Stimulated activated naive CD8-positive, alpha-beta T cell treated with anti-CD3 and anti-CD28 coated beads, Interleukin-15, amount 100 ng/mL, for 72 hours (primary cell): ENCODE measurements around the gene RBBP7.

Experiments
- ATAC-seq: fragments of 150-1000 bp; cut with Tn5 transposase; 2 replicates; pipeline ENCODE4 v1.10.0; 2021; ENCODE audit warnings: mild to moderate bottlenecking, moderate library complexity
- DNase-seq, 2 donors: peaks; one replicate each; pipeline ENCODE4 v3.0.0; 2021 to 2022
- H3K27ac Mint-ChIP-seq, 2 donors: one replicate each; pipeline ENCODE4 v1.8.0; 2022; ENCODE audit warnings: mild to moderate bottlenecking in 2 of 2, mixed read lengths in 2 of 2, moderate library complexity in 2 of 2
- H3K27me3 Mint-ChIP-seq: one replicate; pipeline ENCODE4 v1.8.0; 2022; ENCODE audit warnings: mixed read lengths
- H3K4me1 Mint-ChIP-seq: one replicate; pipeline ENCODE4 v1.8.0; 2022; ENCODE audit warnings: mild to moderate bottlenecking, mixed read lengths
- H3K4me3 Mint-ChIP-seq, 2 donors: one replicate each; pipeline ENCODE4 v1.8.0; 2022; ENCODE audit warnings: mild to moderate bottlenecking in 2 of 2, mixed read lengths in 2 of 2, moderate library complexity in 1 of 2
- H3K9me3 Mint-ChIP-seq, 2 donors: one replicate each; pipeline ENCODE4 v1.8.0; 2022; ENCODE audit warnings: mixed read lengths in 2 of 2

RBBP7 gene

DNA sequence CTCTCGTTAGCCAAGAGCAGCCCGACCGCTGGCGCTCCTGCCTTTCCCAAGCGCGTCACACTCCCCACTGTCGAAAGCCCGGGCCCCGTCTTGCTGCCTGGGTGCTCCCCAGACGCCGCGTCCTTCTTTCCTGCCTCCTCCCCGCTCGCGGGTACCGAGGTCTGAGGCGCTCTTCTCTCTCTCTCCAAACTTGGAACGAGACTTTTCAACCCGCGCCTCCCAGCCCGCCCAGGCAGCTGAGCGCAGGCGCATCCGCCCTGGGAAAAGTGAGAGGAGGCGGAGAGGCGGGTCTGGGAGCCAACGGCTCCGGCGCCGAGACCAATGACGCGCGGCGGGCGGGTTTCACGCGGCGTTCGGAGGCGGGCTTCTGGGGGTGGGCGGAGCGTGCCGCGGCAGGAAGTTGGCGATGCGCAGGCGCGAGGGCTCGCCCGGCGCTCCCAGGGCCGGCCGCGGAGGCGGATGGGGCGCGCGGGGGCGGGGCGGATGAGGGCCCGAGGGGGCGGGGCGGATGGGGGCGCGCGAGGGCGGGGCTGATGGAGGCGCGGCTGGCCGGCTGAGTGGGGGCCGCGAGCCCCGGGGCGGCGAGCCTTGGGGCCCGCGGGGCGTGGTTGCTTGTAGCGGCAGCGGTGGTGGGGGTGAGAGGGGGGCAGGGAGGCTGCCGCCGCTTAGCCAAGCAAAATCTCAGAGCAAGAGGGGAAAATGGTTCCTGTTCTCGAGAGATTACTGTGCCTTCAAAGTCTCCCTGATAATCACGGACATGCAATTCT, at the start of gene RBBP7:
Gene RBBP7 (minus strand): TSS at position 268 of the 767 bp plus-strand sequence. CDS start 309 bp downstream, outside the sequence.
- Mint-ChIP-seq H3K4me3 (peak within 1 kb of the TSS; percentile 98 to 100), H3K4me1 (peaks cover 38% of the 10 kb centered on the region), H3K27ac (peak within 1 kb of the TSS; percentile 99 to 100), H3K9me3 (no peaks in the 10 kb centered on the region), H3K27me3 (no peaks in the 10 kb centered on the region)
- peak; percentile 89 to 92 for DNase-seq
- ATAC-seq = peak; percentile 84

DNA sequence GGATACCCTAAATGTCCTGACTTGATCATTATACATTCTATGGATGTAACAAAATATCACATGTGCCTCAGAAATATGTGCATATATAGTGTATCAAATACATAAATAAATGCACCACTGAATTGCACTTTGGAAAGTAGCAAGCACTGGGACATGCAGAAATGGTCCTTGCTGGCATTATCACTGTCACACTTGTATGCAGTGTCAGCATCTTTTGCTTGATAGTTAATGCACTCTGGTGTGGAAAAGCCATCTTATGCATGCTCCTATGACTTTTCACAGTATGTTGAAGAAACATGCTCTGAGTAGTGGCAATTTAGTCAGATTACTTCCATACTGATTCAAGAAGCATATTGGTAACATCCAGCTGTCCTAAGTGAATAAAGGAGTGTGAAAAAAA, 48.8 kb upstream of the RBBP7 start:
- H3K27ac Mint-ChIP-seq = no peak overlapping the region

DNA sequence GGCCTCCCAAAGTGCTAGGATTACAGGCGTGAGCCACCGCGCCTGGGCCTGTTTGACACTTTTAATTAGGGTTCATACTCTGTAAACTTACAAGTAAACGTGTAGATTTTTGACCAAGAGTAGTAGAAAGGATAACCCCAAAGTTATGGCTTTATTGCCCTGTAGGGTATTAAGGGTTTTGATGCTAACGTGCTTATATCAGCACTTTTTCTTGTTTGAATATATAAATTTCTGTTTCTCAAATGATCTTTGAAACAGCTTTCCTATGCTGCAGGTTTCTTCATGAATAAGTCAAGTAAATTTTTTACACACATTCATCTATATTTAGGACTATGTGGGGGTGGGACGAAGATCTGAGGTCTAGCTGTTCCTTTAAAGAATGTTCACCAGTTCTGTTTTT, 47.0 kb upstream of the RBBP7 start:
- H3K4me3 Mint-ChIP-seq = no peak overlapping the region
- no peaks in the 10 kb centered on the region for H3K9me3 Mint-ChIP-seq
- peaks cover 7% of the 10 kb centered on the region for H3K27me3 Mint-ChIP-seq
- ATAC-seq (no peak), DNase-seq (no peak)
- no peaks in the 10 kb centered on the region for H3K4me1 Mint-ChIP-seq
- H3K27ac Mint-ChIP-seq = no peak overlapping the region

More for the DNA sequence above, 48.8 kb upstream of the RBBP7 start:
- Mint-ChIP-seq H3K9me3 (no peaks in the 10 kb centered on the region), H3K4me1 (no peaks in the 10 kb centered on the region), H3K4me3 (no peak overlapping the region), H3K27me3 (peaks cover 7% of the 10 kb centered on the region)
- DNase-seq = no peak
- no peak for ATAC-seq

DNA sequence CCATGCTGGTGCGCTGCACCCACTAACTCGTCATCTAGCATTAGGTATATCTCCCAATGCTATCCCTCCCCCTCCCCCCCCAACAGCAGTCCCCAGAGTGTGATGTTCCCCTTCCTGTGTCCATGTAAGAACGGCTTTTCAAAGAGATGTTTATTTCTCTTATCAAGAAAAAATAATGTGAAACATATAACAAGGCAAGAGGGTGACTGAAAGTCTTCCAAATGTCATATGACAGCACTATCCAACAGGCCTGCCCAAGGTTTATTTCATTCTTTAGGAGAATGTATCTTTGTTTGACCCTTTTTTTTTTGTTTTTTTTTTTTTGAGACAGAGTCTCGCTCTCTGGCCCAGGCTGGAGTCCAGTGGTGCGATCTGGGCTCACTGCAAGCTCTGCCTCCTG, 46.4 kb upstream of the RBBP7 start:
- DNase-seq (no peak), ATAC-seq (no peak)
- Mint-ChIP-seq H3K4me3 (no peak overlapping the region), H3K4me1 (no peaks in the 10 kb centered on the region), H3K9me3 (no peaks in the 10 kb centered on the region), H3K27me3 (peaks cover 3% of the 10 kb centered on the region), H3K27ac (no peak overlapping the region)

DNA sequence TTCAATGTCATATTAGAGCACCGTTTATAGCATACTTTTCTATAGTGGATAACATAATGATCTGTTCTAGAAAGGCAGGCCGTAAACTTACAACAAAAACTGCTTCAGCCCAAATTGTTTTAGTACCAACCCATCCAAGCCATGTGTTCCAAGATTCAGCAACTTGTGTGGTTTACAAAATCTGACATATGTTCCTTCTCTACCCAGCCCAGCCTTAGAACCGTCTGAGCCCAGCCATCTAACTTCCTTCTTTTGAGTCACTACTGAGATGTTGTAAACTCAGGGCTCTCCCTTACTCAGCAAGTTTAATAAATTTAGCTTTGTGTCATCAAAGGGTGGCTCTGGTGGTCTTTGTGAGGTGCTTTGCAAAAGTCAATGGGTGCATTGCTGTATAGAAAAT, 43.9 kb upstream of the RBBP7 start:
- Mint-ChIP-seq H3K9me3 (no peaks in the 10 kb centered on the region), H3K27ac (no peak overlapping the region), H3K27me3 (no peaks in the 10 kb centered on the region), H3K4me3 (no peak overlapping the region), H3K4me1 (no peaks in the 10 kb centered on the region)
- ATAC-seq (no peak), DNase-seq (no peak)

DNA sequence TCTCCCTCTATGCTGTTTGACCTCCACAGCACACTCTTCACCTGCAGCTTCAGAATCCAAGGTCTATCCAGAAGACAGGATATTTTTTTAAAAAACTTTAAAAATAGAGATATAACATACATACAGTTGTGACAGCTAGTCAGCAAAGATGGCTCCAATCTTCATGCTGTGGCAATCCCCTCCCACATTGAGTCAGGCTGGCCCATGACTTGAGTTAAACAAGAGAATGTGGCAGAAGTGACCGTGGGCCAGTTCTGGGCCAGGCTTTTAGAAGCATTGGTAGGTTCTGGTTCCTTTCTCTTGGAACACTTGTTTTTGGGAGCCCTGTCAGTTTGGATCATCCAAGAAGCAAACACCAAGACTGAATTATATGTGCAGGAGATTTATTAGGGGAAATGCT, 40.2 kb upstream of the RBBP7 start:
- H3K9me3 Mint-ChIP-seq = no peaks in the 10 kb centered on the region
- H3K27ac Mint-ChIP-seq = no peak overlapping the region
- H3K27me3 Mint-ChIP-seq = no peaks in the 10 kb centered on the region
- H3K4me3 Mint-ChIP-seq = no peak overlapping the region
- H3K4me1 Mint-ChIP-seq = no peaks in the 10 kb centered on the region
- no peak for ATAC-seq
- no peak for DNase-seq

DNA sequence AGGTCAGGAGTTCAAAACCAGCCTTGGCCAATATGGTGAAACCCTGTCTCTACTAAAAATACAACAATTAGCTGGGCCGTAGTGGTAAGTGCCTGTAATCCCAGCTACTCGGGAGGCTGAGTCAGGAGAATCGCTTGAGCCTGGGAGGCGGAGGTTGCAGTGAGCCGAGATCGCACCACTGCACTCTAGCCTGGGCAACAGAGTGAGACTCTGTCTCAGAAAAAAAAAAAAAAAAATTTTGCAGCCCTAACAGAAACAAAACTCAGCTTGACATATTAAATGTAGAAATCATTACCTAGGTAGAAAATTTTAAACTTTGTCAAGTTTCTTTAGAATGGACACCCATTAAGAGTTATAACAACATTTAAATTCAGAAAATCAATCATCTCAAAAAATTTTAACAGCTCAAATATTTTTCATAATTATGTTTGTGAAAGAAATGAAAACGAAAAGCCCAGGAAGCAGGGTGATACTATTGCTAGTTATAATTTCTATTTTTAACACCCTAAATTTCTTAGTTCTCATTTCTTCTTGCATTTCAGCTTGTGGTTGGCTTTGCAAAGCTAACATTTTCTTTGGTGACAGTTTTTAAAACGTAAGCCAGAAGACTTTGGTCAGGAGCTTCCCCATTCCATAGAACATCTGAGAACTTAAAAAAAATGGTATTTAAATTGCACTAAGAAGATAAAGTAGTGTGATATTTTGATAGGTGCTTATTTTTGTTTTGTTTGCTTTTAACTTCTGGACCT, 33.3 kb upstream of the RBBP7 start:
- no peaks in the 10 kb centered on the region for H3K9me3 Mint-ChIP-seq
- ATAC-seq (no peak), DNase-seq (no peak)
- H3K4me1 Mint-ChIP-seq = no peaks in the 10 kb centered on the region
- H3K27me3 Mint-ChIP-seq = no peaks in the 10 kb centered on the region
- no peak overlapping the region for H3K27ac Mint-ChIP-seq
- H3K4me3 Mint-ChIP-seq = no peak overlapping the region

DNA sequence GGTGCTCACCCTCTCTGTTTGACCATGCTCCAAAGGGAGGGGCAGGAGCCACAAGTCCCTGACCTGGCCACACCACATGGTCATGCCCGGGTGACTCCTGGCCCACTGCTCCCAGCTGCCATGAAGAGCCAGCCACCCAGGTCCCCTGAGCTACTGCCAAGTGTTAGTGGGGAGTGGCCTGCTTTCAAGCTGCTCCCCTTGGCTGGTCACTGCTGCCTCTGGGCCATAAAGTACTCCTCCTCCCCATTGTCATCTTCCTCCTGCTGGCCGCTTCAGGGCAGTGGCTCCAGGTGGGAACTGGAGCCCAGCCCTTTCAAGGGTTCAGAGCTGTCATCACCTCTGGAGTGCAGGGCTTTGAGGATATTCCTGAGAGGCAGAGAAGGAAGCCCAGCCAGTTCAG, 27.3 kb upstream of the RBBP7 start:
- no peak for ATAC-seq
- H3K9me3 Mint-ChIP-seq = no peaks in the 10 kb centered on the region

DNA sequence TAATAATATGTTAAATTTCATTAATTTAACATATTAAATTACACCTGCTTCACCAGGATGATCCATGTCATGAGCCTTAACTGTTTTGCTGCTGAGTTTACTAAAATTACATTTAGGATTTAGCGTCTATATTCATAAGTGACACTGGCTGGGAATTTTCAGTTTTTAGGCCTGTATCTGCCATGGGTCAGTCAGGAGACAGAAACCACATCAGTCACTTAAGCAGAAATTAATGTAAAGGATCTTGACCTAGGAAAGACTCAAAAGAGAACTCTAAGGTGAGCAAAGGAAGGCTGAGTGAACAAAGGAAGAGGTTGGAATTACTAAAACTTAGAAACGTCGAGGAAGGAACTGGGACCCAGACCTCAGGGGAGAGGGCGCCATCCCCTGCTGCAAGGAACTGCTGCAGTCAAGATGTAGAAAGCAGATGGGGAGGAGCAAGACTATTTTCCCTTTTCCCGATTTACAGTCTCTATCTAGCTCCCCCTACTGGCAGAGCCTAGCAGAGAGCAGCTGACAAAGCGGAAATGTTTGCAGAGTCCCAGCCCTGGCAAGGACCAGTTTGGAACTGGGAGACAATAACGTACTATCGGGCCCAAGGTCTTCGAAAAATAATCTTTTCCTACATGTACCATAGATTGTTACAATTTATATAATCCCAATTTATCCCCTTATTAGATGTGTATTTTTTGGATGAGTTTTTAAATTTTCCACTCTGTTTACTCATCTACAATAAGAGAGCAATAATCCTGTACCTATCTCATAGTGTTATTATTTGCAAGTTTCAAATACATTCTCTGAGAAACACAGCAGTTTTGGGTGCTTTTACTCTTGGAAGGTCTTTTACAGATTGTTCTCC, 22.6 kb upstream of the RBBP7 start:
- no peaks in the 10 kb centered on the region for H3K27me3 Mint-ChIP-seq
- H3K9me3 Mint-ChIP-seq = no peaks in the 10 kb centered on the region
- peaks cover 20% of the 10 kb centered on the region for H3K4me1 Mint-ChIP-seq
- peak; percentile 20 to 30 for DNase-seq
- H3K27ac Mint-ChIP-seq = peak overlapping the region in 1 of 2 donors; percentile 20
- peak; percentile 57 for ATAC-seq
- peak overlapping the region in 1 of 2 donors; percentile 43 for H3K4me3 Mint-ChIP-seq

More for the DNA sequence above, 27.3 kb upstream of the RBBP7 start:
- H3K27me3 Mint-ChIP-seq = no peaks in the 10 kb centered on the region
- H3K27ac Mint-ChIP-seq = no peak overlapping the region
- peaks cover 5% of the 10 kb centered on the region for H3K4me1 Mint-ChIP-seq
- DNase-seq = no peak
- no peak overlapping the region for H3K4me3 Mint-ChIP-seq

DNA sequence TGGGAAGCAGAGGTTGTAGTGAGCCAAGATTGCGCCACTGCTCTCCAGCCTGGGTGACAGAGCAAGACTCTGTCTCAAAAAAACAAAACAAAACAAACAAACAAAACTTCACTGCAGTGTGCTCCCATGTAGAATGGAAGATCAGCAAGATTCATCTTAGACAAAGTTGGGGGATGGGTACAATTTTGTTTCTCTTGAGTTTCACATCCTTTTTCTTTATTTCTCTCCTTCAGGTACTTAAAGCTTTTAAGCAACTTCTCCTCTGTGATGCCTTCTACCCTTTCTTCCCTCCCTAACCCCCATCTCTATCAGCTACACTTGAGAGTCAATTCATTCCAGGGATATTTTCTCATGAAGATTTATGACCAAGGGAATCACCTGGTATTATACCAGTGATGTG, 15.5 kb upstream of the RBBP7 start:
- Mint-ChIP-seq H3K4me1 (peaks cover 22% of the 10 kb centered on the region), H3K27ac (no peak overlapping the region), H3K27me3 (no peaks in the 10 kb centered on the region), H3K4me3 (no peak overlapping the region), H3K9me3 (no peaks in the 10 kb centered on the region)
- ATAC-seq = no peak
- DNase-seq = no peak

DNA sequence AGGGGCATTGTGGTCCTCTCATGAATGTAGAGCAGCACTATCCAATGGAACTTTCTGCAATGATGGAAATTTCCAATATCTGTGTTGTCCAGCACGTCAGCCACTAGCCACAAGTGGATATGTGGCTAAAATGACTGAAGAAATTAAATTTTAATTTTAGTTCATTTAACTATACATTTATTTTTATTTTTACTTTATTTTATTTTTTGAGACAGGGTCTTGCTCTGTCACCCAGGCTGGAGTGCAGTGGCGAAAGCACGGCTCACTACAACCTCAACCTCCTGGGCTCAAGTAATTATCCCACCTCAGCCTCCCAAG, 13.3 kb upstream of the RBBP7 start:
- Mint-ChIP-seq H3K4me3 (no peak overlapping the region), H3K27ac (no peak overlapping the region), H3K4me1 (peaks cover 13% of the 10 kb centered on the region), H3K9me3 (no peaks in the 10 kb centered on the region), H3K27me3 (no peaks in the 10 kb centered on the region)
- DNase-seq (no peak), ATAC-seq (no peak)

DNA sequence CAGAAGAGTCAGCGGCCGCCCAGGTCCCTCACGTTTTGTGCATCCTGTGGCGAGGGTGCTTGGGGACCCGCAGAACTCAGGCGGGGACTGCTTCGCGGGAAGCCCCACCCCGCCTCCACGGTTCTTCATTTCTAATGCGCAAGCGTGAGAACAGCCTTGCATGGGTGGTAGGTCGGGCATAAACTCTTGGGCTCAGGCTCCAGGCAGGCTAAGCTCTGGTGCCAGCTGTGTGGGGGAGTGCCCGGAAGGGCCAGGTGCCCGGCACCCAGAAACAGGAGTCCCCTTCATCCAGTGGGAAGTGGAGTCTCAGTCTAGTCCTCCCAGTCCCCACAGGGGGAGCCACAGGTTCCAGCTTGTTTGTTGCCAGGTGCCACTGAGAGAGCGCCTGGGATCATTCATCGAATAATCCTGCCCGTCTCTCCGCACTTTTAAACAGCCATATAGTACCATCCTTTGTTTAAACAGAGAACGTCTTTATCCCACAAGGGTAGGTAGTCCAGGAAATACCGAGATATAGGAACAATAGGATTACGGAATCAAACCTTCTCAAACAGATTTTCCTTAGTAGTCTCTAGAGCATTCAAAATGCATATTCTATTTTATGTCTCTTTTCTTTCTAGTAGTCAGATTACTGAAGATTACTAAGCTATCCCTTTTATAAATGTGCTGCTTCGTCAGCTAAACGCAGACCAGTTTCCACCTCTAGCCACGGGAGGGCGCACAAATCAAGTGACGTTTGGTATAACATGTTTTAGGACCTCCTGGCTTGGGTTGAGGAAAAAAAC, 12.7 kb upstream of the RBBP7 start:
- Mint-ChIP-seq H3K4me1 (peaks cover 9% of the 10 kb centered on the region), H3K4me3 (peak overlapping the region; percentile 76 to 78), H3K27me3 (no peaks in the 10 kb centered on the region), H3K9me3 (no peaks in the 10 kb centered on the region), H3K27ac (peak overlapping the region; percentile 42 to 91)
- DNase-seq (peak; percentile 55 to 67), ATAC-seq (peak; percentile 89)

DNA sequence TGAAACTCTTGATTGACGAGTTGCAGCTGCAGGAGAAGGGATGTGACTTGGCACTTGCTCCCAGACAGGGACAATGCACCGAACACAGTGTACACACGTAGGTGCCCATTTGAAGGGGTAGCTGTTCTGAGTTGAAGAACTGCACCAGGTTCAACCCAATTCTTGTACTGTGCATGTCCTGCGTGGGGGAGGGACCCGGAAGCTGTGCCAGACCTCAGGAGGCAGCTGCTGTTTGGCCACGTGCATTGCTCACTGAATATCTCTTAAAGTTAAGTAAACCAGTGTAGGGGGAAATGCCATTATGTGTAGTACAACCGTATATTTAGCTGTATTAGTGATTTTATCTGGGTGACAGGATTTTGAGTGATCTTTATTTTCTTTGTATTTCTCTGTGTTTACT, 12.0 kb upstream of the RBBP7 start:
- no peak for DNase-seq
- Mint-ChIP-seq H3K27ac (no peak overlapping the region), H3K27me3 (no peaks in the 10 kb centered on the region)

DNA sequence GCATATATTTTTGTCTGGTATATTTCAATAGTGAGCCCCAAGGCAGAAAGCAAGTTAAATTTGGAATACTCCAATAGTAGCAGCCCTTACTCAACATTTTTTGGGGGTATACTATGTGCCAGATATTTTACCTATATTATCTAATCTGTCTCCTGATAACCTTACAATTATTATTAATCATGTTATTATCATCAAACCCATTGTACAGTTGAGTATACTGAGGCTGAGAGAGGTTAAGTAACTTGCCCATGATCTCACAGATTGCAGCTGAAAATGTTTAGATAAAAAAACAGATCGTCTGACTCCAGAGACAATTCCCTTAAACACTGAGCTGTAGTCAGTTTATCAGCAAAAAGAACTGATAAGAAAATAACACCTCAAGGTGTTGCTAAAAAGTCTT, 6.5 kb upstream of the RBBP7 start:
- no peaks in the 10 kb centered on the region for H3K27me3 Mint-ChIP-seq
- H3K4me1 Mint-ChIP-seq = peaks cover 7% of the 10 kb centered on the region
- no peak for ATAC-seq
- H3K27ac Mint-ChIP-seq = no peak overlapping the region
- DNase-seq = no peak
- no peak overlapping the region for H3K4me3 Mint-ChIP-seq
- no peaks in the 10 kb centered on the region for H3K9me3 Mint-ChIP-seq

More for the DNA sequence above, 12.0 kb upstream of the RBBP7 start:
- Mint-ChIP-seq H3K9me3 (no peaks in the 10 kb centered on the region), H3K4me1 (peaks cover 9% of the 10 kb centered on the region), H3K4me3 (peak overlapping the region; percentile 63 to 78)
- peak; percentile 47 for ATAC-seq

DNA sequence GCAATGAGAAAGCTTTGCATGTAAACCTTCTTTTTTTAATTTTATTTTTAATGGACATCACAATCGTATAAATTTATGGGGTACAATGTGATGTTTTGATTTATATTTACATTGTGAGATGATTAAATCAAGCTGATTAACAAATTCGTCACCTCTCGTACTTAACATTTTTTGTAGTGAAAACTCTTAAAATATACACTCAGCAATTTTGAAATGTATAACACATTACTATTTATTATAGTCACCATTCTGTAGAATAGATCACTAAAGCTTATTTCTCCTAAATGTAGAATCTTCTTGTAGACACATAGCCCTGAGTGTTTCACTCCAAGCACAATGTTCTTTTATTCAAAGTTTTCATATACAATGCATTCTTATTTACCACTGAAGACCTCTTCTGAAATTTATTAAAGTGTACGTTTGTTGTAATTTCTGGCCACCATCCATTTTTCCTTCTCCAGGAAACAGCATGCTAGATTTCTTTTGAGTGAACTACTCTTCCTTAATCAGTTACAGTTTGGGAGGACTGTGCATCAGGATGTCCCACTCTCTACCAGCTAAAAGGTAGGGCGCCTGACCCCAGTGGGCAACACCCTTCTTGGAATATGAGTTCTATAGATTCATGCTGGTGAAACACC, 4.4 kb upstream of the RBBP7 start:
- ATAC-seq (no peak), DNase-seq (no peak)
- Mint-ChIP-seq H3K4me1 (peaks cover 5% of the 10 kb centered on the region), H3K27ac (no peak overlapping the region), H3K4me3 (no peak overlapping the region), H3K9me3 (no peaks in the 10 kb centered on the region), H3K27me3 (no peaks in the 10 kb centered on the region)
